Natural killer cell treated with Interleukin-12 subunit alpha and Interleukin-12 subunit beta and Interleukin-15 and Interleukin-18, amount 100 ng/mL, for 72 hours (primary cell): Measurements from ENCODE around the gene RANGAP1. TPM values are rescaled to one million over a fixed set of nuclear protein-coding genes. Genes with fewer than 3 reads are reported as not detected.

Source experiments
- ATAC-seq, 2 donors: fragments of 150-1000 bp; cut with Tn5 transposase in 1 of 2; sonication (Bioruptor Pico), chemical (Tn5 transposase) in 1 of 2; 2 replicates each; pipeline ENCODE4 v1.10.0; 2021
- DNase-seq: peaks from one replicate; pipeline ENCODE4 v3.0.0; 2022; ENCODE audit warnings: low spot score
- H3K27ac Mint-ChIP-seq, 2 donors: 1 replicate in 1 of 2; 2 replicates in 1 of 2; pipeline ENCODE4 v1.8.0; 2022; ENCODE audit warnings: mixed read lengths in 2 of 2, mild to moderate bottlenecking in 1 of 2, moderate library complexity in 1 of 2
- H3K27me3 Mint-ChIP-seq, 2 donors: 1 replicate in 1 of 2; 2 replicates in 1 of 2; pipeline ENCODE4 v1.8.0; 2022; ENCODE audit warnings: mixed read lengths in 2 of 2
- H3K36me3 Mint-ChIP-seq: one replicate; pipeline ENCODE4 v1.8.0; 2022; ENCODE audit warnings: mixed read lengths
- H3K4me1 Mint-ChIP-seq, 2 donors: 1 replicate in 1 of 2; 2 replicates in 1 of 2; pipeline ENCODE4 v1.8.0; 2022; ENCODE audit warnings: low read depth in 2 of 2, mixed read lengths in 2 of 2, mild to moderate bottlenecking in 1 of 2
- H3K4me3 Mint-ChIP-seq: one replicate; pipeline ENCODE4 v1.8.0; 2022; ENCODE audit warnings: mixed read lengths
- H3K9me3 Mint-ChIP-seq: 2 replicates; pipeline ENCODE4 v1.8.0; 2022; ENCODE audit warnings: mixed read lengths
- total RNA-seq, 2 donors: library from RNA; stranded (reverse); gene quantifications; one replicate each; pipeline ENCODE4 v1.2.3, GENCODE V29; 2022

The RANGAP1 gene
- total RNA-seq, 2 donors from 2014 or later: 101 to 216 TPM

DNA sequence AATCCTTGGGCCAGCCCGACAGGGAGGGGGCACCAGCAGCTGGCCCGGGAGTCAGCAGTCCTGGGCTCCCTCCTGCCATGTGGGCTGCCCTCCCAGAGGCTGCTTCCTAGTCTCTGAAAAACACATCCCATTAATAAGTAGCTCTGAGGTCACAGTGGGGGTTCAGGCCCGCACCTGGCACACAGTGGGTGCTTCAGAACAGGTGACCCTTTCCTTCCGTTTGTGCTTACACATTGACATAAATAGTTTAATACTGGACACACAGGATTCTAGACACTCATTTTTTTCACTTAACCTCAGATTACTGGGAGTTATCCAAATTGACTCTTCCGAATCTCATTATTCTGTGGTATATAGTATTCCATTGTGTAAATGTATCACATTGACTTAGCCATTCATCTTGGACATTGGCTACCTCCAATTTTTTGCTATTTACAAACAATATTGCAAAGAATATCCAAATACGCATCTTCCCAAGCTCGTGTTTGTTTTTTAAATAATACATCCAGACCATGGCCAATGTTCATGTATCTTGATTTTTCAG, 44.8 kb downstream of the RANGAP1 start:
- no peak for ATAC-seq
- Mint-ChIP-seq H3K36me3 (no peaks in the 10 kb centered on the region), H3K27me3 (peaks cover 0 to 3% of the 10 kb centered on the region in 2 donors), H3K27ac (no peak overlapping the region), H3K9me3 (no peaks in the 10 kb centered on the region), H3K4me3 (no peak overlapping the region), H3K4me1 (peaks cover 5 to 6% of the 10 kb centered on the region in 2 donors)
- DNase-seq: no peak

DNA sequence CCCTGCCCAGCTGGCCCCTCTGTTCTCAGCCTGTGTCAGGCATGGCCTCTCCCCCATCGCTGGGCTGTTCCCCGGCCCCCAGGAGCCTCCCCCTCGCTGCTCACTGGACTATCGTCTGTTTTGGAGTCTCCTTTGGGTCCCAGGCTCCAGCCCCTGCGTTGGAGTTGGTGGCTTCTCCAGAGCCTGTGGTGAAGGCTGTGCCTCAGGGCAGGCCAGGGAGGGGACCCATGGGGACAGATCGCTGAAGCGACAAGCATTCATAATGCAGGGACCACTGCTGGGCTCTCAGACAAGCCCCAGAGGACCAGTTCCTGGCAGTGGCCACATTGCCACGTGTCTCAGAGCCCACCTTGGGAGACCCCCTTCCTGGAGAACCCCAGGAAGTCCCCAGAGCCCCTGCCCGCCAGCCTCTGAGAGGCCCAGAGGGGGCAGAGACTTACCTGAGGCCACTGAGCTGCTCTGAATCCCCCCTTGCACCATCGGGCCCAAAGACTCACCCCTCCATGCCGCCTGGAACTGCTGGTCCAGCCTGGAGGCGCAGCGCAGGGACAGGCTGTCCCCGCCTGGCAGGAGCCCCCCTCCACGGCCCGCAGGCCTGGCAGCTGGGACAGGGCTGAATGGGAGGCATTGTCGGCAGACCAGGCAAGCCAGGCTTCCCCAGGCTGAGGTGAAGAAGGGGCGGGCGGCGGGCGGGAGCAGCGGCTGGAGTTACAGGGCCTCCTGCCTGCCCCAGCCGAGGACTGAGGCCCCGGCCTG, 45.4 kb downstream of the RANGAP1 start, which contains the start of gene CHADL:
Gene CHADL (minus strand): TSS at position 555 of the 756 bp plus-strand sequence. CDS start 50 bp downstream, at position 505.
- Mint-ChIP-seq H3K4me3 (no peak within 1 kb of the TSS), H3K27me3 (peaks cover 0 to 3% of the 10 kb centered on the region in 2 donors), H3K9me3 (no peaks in the 10 kb centered on the region), H3K36me3 (no peaks in the 10 kb centered on the region), H3K4me1 (peaks cover 5 to 6% of the 10 kb centered on the region in 2 donors), H3K27ac (no peak within 1 kb of the TSS)
- DNase-seq: no peak
- no peak for ATAC-seq

DNA sequence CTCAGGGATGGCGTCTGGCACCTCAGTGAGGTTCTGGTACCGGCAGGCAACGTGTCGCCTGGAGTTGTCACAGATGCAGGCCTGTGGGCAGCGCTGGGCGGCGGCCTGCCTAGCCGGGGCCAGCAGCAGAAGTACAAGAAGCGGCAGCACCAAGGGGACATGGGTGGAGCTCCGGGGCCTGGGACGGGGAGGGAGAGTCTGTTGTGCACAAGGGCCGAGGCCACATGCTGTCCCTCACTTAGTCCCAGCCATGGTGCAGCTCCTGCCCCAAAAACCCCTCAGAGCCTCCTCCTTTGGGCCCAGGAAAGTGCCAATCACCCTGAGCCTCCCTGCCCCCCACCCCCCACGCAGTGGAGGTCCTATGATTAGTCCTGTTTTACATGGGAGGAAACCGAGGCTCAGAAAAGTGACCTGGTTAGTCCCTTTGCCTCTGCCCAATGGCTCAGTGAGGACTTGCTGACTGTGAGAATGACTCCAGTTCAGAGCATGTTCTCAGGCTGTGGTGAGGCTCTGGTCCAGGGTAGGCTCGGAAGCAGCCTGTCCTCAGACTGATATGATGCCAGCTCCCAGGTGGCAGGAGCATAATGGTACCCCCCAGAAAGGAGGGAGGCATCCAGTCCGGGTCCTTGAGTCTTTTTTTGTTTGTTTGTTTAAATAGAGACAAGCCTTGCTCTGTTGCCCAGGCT, 46.4 kb downstream of the RANGAP1 start:
- peak overlapping the region; percentile 86 for H3K4me3 Mint-ChIP-seq
- no peaks in the 10 kb centered on the region for H3K36me3 Mint-ChIP-seq
- no peaks in the 10 kb centered on the region for H3K9me3 Mint-ChIP-seq
- peaks cover 5 to 6% of the 10 kb centered on the region in 2 donors for H3K4me1 Mint-ChIP-seq
- peaks cover 0 to 3% of the 10 kb centered on the region in 2 donors for H3K27me3 Mint-ChIP-seq
- no peak for DNase-seq
- peak overlapping the region in 1 of 2 donors; percentile 47 for H3K27ac Mint-ChIP-seq
- no peak for ATAC-seq

DNA sequence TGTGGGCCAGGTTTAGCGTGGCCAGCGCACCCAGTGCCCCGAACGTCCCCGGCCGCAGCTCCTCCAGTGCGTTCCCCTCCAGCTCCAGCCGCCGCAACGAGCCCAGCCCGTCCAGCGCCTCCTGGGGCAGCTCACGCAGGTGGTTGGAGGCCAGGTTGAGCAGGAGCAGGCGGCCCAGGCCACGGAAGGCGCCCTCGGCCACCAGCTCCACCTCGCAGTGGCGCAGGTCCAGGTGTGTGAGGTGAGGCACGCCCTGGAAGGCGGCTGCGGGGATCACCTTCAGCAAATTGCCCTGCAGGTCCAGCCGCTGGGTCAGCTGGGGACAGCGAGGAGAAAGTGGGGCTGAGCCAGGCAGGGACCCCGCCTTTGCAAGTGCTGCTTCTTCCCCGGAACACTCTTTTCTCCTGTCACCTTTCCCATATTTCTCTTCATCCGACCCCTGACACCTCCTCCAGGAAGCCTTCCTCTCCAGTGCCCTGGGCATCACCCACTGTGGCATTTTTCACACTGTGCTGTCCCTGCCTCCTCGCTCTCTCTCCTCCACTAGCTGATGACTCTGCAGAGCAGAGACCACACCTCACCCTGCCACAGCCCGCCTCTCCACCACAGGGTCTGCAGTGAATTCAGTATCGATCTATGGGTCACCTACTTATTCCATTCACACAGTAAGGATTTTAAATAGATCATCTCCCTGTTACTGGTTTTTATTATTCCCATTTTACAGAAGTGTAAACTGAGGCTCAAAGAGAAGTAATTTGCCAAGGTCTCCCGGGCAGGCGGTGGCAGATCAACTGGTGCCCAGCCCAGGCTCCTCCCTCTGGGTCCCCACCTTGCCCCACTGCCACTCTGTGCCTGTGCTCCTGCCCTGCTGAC, 47.2 kb downstream of the RANGAP1 start:
- Mint-ChIP-seq H3K4me3 (peak overlapping the region; percentile 86), H3K27me3 (peaks cover 0 to 3% of the 10 kb centered on the region in 2 donors), H3K27ac (peak overlapping the region in 1 of 2 donors; percentile 47), H3K36me3 (no peaks in the 10 kb centered on the region), H3K9me3 (no peaks in the 10 kb centered on the region), H3K4me1 (peaks cover 5 to 9% of the 10 kb centered on the region in 2 donors)
- DNase-seq: no peak
- no peak for ATAC-seq

DNA sequence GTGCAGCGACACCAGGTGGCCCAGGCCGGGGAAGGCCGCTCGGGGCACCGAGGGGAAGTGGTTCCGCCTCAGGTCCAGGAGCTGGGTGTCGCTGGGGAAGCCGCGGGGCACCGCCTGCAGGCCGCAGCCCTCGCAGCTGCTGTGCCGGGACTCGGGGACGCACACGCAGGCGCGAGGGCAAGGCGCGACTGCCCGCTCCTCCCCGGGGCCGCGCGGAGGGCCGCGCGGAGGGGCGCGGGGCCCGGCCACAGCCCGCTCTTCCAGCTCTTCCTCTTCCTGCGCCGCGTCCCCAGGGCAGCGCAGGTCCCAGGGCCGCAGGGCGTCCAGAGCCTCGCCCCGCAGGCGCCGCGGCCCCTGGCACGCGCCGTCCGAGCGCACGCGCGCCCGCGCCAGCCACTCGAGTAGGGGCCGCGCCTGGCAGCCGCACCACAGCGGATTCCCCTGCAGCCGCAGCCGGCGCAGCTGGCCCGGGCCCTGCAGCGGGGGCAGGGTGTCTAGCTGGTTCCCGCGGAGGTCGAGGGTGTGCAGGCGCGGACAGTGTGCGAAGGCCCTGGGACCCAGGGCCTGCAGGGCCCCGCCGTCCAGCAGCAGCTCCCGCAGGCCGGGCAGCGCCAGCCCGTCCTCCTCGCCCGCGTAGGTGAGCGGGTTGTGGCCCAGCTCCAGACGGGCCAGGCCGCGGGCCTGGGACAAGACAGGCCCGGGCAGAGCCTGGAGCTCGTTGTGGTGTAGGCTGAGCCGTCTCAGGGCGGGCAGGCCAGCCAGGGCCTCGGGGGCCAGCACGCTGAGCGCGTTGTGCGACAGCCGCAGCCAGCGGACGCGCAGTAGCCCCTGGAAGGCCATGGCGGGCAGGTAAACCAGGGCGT, 48.0 kb downstream of the RANGAP1 start:
- peaks cover 5 to 9% of the 10 kb centered on the region in 2 donors for H3K4me1 Mint-ChIP-seq

DNA sequence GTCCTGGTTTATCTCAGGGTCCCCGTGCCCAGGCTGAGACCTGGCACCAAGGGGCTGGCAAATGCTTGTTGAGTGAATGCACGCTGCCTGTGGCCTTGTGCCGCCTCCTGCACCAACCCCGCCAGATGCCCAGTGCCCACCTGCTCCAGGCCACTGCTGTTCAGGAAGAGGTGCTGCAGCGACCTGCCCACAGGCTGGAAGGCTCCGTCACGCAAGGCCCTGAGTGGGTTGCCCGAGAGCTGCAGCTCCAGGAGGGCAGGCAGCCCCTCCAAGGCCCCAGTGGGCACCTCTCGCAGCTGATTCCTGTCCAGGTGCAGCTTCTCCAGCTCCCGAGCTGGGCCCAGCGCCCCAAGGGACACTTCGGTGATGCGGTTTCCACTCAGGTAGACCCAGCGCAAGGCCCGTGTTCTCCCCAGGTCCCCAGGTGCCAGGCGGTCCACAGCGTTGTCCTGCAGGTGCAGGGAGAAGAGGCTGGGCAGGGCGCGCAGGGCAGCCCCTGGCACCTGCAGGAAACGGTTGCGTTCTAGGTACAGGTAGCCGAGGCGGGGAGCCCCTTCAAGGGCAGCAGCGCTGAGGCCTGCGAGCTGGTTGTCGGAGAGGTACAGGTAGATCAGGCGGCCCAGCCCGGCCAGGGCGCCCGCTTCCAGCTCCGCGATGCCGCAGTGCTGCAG, 48.8 kb downstream of the RANGAP1 start:
- ATAC-seq (no peak), DNase-seq (no peak)
- no peaks in the 10 kb centered on the region for H3K9me3 Mint-ChIP-seq
- H3K4me1 Mint-ChIP-seq: peaks cover 5 to 9% of the 10 kb centered on the region in 2 donors
- H3K36me3 Mint-ChIP-seq: no peaks in the 10 kb centered on the region
- H3K4me3 Mint-ChIP-seq: peak overlapping the region; percentile 42
- H3K27me3 Mint-ChIP-seq: peaks cover 0 to 3% of the 10 kb centered on the region in 2 donors
- H3K27ac Mint-ChIP-seq: no peak overlapping the region

More for the DNA sequence above, 48.0 kb downstream of the RANGAP1 start:
- Mint-ChIP-seq H3K9me3 (no peaks in the 10 kb centered on the region), H3K27ac (no peak overlapping the region), H3K4me3 (peak overlapping the region; percentile 42), H3K36me3 (no peaks in the 10 kb centered on the region), H3K27me3 (peaks cover 0 to 3% of the 10 kb centered on the region in 2 donors)
- peak; percentile 82 to 84 for ATAC-seq
- DNase-seq: peak; percentile 77

DNA sequence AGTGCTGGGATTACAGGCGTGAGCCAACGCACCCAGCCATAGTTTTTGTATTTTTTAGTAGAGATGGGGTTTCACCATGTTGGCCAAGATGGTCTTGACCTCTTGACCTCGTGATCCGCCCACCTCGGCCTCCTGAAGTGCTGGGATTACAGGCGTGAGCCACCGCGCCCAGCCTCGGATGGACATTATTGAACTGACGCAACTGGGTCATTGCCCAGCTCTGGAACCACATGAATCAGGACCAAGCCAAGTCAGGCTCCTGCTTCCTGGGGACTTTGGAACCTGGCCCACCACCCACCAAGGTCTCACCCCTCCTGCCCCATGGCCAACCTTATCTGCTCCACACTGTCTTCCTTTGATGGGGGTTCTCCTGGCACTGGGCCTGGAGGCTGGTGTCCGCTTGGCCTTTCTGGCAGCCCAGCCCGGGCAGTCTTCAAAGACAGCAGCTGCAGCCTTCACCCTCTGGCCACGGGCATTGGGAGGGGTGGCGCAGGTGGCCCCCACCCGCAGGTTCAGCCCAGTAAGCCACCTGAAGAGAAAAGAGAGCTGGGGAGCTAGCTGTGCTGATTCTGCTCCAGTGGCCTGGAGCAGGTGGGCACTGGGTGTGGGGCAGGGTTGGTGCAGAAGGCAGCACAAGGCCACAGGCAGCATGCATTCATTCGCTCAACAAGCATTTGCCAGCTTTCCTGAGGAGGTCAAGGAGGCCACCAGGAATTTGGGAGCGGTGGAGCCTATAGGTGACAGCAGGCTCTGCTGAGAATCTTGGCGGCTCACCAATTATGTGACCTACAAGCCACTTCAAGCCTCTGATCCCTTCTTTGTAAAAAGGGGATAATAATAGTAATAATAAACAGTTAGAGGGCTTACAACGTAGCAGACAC, 50.9 kb downstream of the RANGAP1 start:
- H3K27ac Mint-ChIP-seq: no peak overlapping the region
- H3K36me3 Mint-ChIP-seq: no peaks in the 10 kb centered on the region
- ATAC-seq: no peak

DNA sequence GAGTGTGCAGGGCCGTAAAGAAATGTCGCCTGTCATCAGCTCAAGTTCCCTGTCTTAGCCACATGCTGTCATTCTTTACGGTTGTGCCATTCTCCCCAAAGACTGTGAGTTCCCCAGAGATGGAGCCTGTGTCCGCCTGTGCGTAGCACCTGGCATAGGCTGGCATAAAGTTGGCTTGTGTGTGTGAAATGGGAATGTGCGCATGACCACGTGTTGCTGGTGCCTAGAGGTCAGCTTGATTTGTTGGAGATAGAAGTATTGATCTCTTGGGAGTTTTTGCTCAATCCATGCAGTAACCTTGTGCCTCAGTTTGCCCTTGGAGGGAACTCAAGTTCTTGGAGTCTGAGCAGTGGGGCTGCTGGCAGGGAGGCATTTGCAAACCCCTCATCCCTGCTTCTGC, 54.6 kb downstream of the RANGAP1 start:
- DNase-seq: no peak
- H3K27ac Mint-ChIP-seq: no peak overlapping the region
- peaks cover 5% of the 10 kb centered on the region for H3K36me3 Mint-ChIP-seq
- peaks cover 0 to 3% of the 10 kb centered on the region in 2 donors for H3K4me1 Mint-ChIP-seq
- no peaks in the 10 kb centered on the region for H3K27me3 Mint-ChIP-seq
- ATAC-seq: no peak
- no peak overlapping the region for H3K4me3 Mint-ChIP-seq
- no peaks in the 10 kb centered on the region for H3K9me3 Mint-ChIP-seq

More for the DNA sequence above, 50.9 kb downstream of the RANGAP1 start:
- peaks cover 5 to 9% of the 10 kb centered on the region in 2 donors for H3K4me1 Mint-ChIP-seq
- DNase-seq: no peak
- peaks cover 0 to 3% of the 10 kb centered on the region in 2 donors for H3K27me3 Mint-ChIP-seq
- H3K4me3 Mint-ChIP-seq: no peak overlapping the region
- H3K9me3 Mint-ChIP-seq: no peaks in the 10 kb centered on the region

DNA sequence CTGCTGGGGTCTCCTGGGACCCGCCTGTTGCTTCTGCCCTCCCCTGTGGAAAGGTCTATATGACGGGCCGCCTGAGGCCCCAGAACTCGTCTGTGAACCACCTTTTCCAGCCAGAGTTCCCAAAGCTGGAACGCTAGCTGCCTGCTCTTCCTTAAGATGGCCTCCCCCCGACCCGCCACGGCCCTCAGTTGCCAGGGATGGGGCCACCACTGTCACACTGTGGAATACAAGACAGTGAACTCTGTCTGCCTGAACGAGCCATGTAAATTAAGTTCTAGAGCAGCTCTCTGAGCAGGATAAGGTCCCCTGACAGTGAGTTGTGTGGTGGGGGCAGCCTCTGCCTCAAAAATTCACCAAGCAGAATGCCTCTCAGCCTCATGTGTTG, 55.6 kb downstream of the RANGAP1 start:
- Mint-ChIP-seq H3K36me3 (peaks cover 5% of the 10 kb centered on the region), H3K4me1 (peaks cover 0 to 3% of the 10 kb centered on the region in 2 donors), H3K27ac (peak overlapping the region in 1 of 2 donors; percentile 50), H3K27me3 (no peaks in the 10 kb centered on the region), H3K9me3 (no peaks in the 10 kb centered on the region), H3K4me3 (no peak overlapping the region)
- DNase-seq (no peak), ATAC-seq (no peak)

DNA sequence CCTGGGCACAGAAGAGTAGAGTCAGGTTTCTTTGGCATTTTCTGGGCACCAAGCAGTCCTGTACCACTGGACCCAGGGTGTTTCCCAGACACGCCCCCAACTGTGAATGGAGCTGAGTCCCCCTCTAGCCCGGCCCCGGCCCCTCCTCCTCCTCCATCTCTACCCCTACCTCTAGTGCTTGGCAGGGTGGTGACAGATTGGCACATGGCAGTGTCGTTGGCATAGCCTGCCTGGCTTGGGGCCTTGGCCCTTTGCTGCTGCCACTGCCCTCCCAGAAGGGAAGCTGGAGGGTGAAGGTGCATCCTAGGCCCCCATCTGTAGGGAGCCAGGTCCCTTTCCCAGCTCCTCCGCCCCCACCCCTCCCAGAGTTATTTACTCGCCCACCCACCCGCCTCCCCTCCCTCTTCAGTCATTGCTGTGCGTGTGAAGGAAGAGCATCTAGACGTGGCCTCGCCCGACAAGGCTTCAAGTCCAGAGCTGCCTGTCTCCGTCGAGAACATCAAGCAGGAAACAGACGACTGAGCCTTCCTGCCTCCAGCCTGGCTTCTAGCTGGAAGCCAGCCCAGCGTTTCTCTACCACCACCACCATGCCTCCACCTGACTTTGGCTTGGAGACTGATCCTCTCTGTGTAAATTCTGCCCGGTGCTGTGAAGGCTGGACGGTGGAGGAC, 56.1 kb downstream of the RANGAP1 start:
- peaks cover 5% of the 10 kb centered on the region for H3K36me3 Mint-ChIP-seq
- DNase-seq: no peak
- peaks cover 0 to 3% of the 10 kb centered on the region in 2 donors for H3K4me1 Mint-ChIP-seq
- H3K27ac Mint-ChIP-seq: no peak overlapping the region
- no peaks in the 10 kb centered on the region for H3K9me3 Mint-ChIP-seq
- ATAC-seq: no peak
- H3K27me3 Mint-ChIP-seq: no peaks in the 10 kb centered on the region
- H3K4me3 Mint-ChIP-seq: no peak overlapping the region

DNA sequence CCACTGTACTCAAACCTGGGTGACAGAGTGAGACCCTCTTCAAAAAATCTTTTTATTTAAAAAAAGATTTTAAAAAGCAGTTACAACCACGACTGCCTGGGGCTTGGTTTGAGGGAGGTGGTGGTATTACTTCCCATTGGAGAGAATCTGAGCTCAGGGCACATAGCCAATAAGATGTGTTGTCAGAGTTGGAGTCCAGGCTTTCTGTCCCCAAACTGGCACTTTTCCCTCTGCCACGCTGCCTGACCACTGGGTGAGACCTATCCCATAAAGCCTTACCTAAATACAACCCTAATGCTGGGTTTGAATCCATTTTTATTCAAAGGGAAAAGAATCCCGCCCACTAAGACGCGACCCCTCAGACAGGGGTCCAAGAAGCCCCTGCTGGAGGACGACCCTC, 56.8 kb downstream of the RANGAP1 start:
- ATAC-seq: no peak
- Mint-ChIP-seq H3K9me3 (no peaks in the 10 kb centered on the region), H3K36me3 (peaks cover 5% of the 10 kb centered on the region)

More for the DNA sequence above, 56.8 kb downstream of the RANGAP1 start:
- Mint-ChIP-seq H3K27ac (no peak overlapping the region), H3K4me3 (no peak overlapping the region), H3K4me1 (peaks cover 0 to 3% of the 10 kb centered on the region in 2 donors), H3K27me3 (no peaks in the 10 kb centered on the region)
- DNase-seq: no peak
